Measurements from ENCODE around the gene SCN3A. TPM values are rescaled to one million over a fixed set of nuclear protein-coding genes. Genes with fewer than 3 reads are reported as not detected.
A peak's percentile ranks its signal among the peaks of the same experiment; 100 is the strongest.

Gene SCN3A
- total RNA-seq, 1 experiment from 2014 or later = 0.09 TPM

DNA sequence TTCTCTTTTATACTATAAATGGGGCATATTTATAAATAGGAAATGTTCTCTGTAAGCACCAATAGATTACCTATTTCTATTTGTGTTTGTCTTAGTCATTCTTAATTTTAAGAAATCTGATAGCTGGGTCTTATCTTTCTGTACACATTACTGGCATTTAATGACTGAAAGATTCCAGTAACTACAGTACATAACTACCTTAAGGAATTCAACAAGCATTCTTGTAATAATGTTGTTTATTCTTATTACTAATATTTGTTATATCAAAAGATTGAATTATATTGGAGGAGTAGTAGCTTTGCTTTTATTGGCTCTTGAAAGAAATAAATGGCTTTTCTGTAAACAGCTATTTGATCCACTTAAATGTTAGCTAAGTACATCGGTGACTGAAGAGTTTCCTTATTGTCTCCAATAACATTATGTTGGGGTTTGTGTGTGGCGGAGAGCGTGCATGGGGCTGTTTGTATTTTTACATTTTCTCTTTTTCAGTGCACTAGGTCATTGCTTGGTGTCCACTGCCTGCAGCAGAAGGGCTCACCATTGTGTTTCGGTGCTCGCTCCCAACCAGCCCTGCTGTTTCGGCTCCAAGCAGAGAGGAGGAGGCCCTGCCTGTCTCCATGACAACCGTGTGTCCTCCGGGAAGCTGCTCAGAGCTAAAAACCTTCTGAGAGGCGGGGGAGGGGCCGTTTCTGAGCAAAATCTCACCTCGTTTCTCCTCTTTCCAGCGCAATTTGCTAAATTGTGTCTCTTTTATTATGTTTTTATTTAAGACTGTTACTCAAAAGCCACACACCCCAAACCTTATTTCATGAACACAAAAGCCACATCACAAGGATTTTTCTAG, 136.0 kb downstream of the SCN3A start:
- Mint-ChIP-seq H3K4me1 (ENCODE audit: low read depth, unreplicated experiment) (peaks cover 18% of the 10 kb centered on the region), H3K36me3 (ENCODE audit: insufficient read depth, unreplicated experiment) (no peaks in the 10 kb centered on the region), H3K9me3 (ENCODE audit: low read depth, unreplicated experiment) (no peaks in the 10 kb centered on the region), H3K27ac (ENCODE audit: unreplicated experiment) (peak overlapping the region; percentile 67), H3K4me3 (ENCODE audit: low read depth, unreplicated experiment) (peak overlapping the region; percentile 58), H3K27me3 (ENCODE audit: unreplicated experiment) (no peaks in the 10 kb centered on the region)
- BruUV-seq (replicated peaks) = no TSS peak
- intact Hi-C loops (cut with micrococcal nuclease; ENCODE audit: unreplicated experiment) = no loop called here
- DNase-seq = peak; percentile 60
- TF ChIP-seq CTCF (IDR thresholded peaks at IDR 0.05; ENCODE audit: unreplicated experiment) = no peak
- CTCF ChIA-PET = interaction anchor here (1.0 to 1.1 kb wide), 2 partner anchors 8 to 51 kb away, joined by 3 read pairs; no protein-coding TSS in a partner anchor

DNA sequence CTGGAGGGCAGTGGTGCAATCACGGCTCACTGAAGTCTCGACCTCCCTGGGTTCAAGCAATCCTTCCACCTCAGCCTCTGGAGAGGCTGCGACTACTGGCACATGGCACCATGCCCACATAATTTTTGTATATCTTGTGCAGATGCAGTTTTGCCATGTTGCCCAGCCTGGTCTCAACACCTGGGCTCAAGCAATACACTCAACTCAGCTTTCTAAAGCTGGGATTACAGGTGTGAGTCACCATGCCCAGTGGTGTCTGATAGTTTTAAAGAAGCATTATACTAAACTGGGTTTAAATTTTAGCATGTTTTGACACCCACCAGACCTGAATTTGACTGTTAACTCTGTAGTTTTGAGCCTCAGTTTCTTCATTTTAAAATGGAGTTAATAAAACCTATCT, 139.1 kb downstream of the SCN3A start:
- Mint-ChIP-seq H3K4me1 (ENCODE audit: low read depth, unreplicated experiment) (peaks cover 18% of the 10 kb centered on the region), H3K36me3 (ENCODE audit: insufficient read depth, unreplicated experiment) (no peaks in the 10 kb centered on the region), H3K4me3 (ENCODE audit: low read depth, unreplicated experiment) (no peak overlapping the region), H3K27ac (ENCODE audit: unreplicated experiment) (no peak overlapping the region), H3K27me3 (ENCODE audit: unreplicated experiment) (no peaks in the 10 kb centered on the region), H3K9me3 (ENCODE audit: low read depth, unreplicated experiment) (no peaks in the 10 kb centered on the region)
- no peak for DNase-seq
- intact Hi-C loops (cut with micrococcal nuclease; ENCODE audit: unreplicated experiment) = no loop called here
- BruUV-seq (replicated peaks) = no TSS peak
- TF ChIP-seq CTCF (IDR thresholded peaks at IDR 0.05; ENCODE audit: unreplicated experiment) = no peak
- CTCF ChIA-PET = no interaction called here

DNA sequence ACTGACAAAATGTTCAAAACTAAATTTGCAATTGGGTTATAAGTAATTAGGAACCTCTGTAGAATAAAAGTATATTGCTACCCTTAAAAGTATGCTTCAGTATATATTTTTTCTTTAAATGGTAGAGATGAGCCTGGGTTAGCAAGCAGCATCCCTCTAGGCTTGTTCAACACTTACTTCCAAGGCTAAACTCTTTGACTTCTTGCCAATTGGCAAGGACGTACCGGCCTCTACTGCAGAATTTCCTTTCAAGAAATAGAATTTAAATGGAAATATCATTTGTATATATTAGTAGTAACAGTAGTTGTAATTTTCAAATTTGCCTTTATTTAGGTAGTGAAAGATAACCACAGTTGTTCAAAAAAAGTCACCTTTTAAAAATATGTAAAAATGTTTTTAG, 143.4 kb downstream of the SCN3A start:
- peaks cover 4% of the 10 kb centered on the region for H3K4me1 Mint-ChIP-seq (ENCODE audit: low read depth, unreplicated experiment)
- intact Hi-C loops (cut with micrococcal nuclease; ENCODE audit: unreplicated experiment) = no loop called here
- no peaks in the 10 kb centered on the region for H3K27me3 Mint-ChIP-seq (ENCODE audit: unreplicated experiment)
- DNase-seq = no peak
- CTCF ChIA-PET = no interaction called here
- no TSS peak for BruUV-seq (replicated peaks)
- no peaks in the 10 kb centered on the region for H3K9me3 Mint-ChIP-seq (ENCODE audit: low read depth, unreplicated experiment)
- H3K27ac Mint-ChIP-seq (ENCODE audit: unreplicated experiment) = no peak overlapping the region
- H3K4me3 Mint-ChIP-seq (ENCODE audit: low read depth, unreplicated experiment) = no peak overlapping the region
- no peak for TF ChIP-seq CTCF (IDR thresholded peaks at IDR 0.05; ENCODE audit: unreplicated experiment)
- H3K36me3 Mint-ChIP-seq (ENCODE audit: insufficient read depth, unreplicated experiment) = no peaks in the 10 kb centered on the region

GRCh38 chr2:165058476-165059265, 145.2 kb downstream of the SCN3A start:
- TF ChIP-seq CTCF (IDR thresholded peaks at IDR 0.05; ENCODE audit: unreplicated experiment) = no peak
- Mint-ChIP-seq H3K36me3 (ENCODE audit: insufficient read depth, unreplicated experiment) (no peaks in the 10 kb centered on the region), H3K27me3 (ENCODE audit: unreplicated experiment) (no peaks in the 10 kb centered on the region), H3K27ac (ENCODE audit: unreplicated experiment) (no peak overlapping the region), H3K4me1 (ENCODE audit: low read depth, unreplicated experiment) (peaks cover 9% of the 10 kb centered on the region), H3K9me3 (ENCODE audit: low read depth, unreplicated experiment) (no peaks in the 10 kb centered on the region), H3K4me3 (ENCODE audit: low read depth, unreplicated experiment) (no peak overlapping the region)
- intact Hi-C loops (cut with micrococcal nuclease; ENCODE audit: unreplicated experiment) = no loop called here
- CTCF ChIA-PET = no interaction called here
- no TSS peak for BruUV-seq (replicated peaks)
- DNase-seq = no peak
